KG1 (cell line): ENCODE results near the gene ATP8B1.
"Not testable (repeated sequence)": the region's sequence is repeated elsewhere in the genome, so short reads cannot be mapped to it uniquely, and the experiment has no call there.

Source experiments
- DNase-seq: peaks from one replicate; lab custom pipeline; 2025; lab: John Stamatoyannopoulos, UW

The ATP8B1 gene

GRCh38 chr18:57803103-57803969 lies at the start of gene ATP8B1:
Gene ATP8B1, minus strand, starts transcription at chr18:57803315. Its CDS starts 71,508 bp downstream, at chr18:57731807.
- DNase-seq, result no peak

DNA sequence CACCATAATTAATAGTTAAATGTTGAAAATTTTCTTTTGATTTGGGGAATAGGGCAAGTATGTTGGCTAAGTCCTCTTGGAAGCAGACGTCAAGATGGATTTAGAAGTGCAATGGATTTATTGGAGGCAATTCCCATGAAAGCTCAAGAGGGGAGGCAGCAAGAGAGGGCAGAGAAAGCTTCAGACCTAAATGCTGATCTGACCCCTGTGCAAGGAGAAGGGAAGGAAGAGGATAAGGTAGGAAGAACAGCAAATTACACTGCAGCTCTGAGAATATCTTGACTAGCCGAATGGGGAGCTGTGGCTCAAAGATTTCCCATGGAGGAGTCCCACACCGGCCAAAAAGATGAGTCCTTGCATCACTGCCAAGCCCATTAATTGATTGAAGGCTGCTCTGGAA lies 46.9 kb upstream of the ATP8B1 start:
- no peak for DNase-seq

- not testable (repeated sequence) for DNase-seq
Measured at GRCh38 chr18:57848374-57848773, 45.3 kb upstream of the ATP8B1 start.

DNA sequence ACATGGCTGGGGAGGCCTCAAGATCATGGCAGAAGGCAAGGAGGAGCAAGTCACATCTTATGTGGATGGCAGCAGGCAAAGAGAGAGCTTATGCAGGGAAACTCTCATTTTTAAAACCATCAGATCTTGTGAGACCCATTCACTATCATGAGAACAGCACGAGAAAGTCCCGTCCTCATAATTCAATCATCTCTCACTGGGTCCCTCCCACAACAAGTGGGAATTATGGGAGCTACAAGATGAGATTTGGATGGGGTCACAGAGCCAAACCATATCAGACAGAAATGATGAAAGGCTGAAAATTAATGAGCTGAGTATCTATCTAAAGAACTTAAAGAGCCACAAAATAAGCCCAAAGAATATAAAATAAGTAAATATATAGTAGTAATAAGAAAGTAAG lies 44.3 kb upstream of the ATP8B1 start:
- not testable (repeated sequence) for DNase-seq

DNA sequence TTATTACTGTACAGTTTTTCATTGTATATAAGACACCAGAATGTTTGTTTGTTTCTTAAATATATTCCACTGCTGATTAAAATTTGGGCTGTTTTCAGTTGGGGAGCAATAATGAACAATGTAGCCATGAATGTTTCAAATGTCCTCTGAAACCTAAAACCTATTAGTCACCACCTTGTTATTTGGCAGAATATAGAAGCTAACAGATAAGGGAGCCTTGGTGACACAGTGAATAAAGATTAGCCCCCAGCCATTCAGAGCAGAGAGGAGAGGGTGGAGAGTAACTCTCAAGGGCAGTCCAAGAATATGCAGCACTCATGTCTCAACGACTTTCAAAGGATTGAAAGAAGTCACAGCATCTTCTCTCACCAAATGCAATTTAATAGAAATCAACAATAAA lies 43.1 kb upstream of the ATP8B1 start:
- DNase-seq, result no peak

DNA sequence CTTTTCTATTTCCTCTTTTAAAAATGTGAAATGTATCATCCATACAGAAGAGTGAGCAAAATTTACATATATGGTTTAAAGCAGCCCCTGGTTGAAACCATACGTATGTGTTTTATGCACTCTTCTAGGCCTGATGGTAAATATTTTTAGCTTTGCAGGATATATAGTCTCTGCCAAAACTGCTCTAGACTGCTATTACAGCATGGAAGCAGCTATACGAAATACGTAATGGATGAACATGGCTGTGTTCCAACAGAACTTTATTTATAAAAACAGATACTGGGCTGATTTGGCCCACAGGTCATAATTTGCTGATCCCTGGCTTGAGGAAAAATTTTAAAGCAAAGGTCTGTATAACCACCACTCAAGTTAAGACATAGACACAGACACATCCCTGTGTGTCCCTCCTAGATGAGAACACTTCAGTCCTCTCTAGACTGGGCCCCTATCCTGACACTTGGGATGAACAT lies 42.5 kb upstream of the ATP8B1 start:
- DNase-seq, result no peak

GRCh38 chr18:57844319-57844718 lies 41.2 kb upstream of the ATP8B1 start:
- DNase-seq, result no peak

GRCh38 chr18:57843386-57843785 lies 40.3 kb upstream of the ATP8B1 start:
- no peak for DNase-seq

- no peak for DNase-seq
Measured at GRCh38 chr18:57841568-57841967, 38.5 kb upstream of the ATP8B1 start.

DNA sequence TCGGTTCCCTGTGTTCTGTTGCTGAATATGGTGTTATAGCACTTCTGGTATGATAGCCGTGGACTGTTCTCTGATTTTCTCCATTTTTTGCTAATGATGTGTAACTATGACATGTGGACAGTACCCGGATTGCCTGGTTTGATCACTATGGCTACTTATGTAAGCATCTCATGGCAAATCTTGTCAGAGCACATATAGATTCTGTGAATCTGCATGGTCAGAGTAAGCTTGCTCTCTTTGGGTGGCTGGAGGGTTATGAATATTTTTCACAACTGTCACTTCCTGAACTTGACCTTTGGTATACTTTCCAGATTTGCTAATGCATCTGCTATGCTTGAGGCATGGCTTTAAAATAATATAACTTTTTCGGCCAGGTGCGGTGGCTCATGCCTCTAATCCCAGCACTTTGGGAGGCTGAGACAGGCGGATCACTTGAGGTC lies 36.8 kb upstream of the ATP8B1 start:
- no peak for DNase-seq

GRCh38 chr18:57837917-57838548 lies 34.9 kb upstream of the ATP8B1 start:
- DNase-seq, result no peak

DNA sequence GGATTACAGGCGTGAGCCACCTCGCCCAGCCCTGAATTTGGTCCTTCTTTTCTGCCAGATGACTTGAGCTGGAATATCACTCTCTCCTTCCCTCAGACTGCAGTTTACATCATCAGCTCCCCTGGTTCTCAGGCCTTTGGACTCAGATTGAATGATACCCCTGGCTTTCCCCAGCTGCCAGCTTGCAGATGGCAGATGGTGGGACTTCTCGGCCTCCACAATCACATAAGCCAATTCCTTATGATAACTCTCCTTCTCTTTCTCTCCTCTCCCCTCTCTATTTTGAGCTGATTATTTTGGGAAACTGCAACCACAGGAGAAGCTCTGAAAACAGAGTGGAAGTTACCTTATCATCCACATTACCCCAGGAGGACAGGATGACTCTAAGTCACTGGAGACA lies 33.4 kb upstream of the ATP8B1 start:
- no peak for DNase-seq

DNA sequence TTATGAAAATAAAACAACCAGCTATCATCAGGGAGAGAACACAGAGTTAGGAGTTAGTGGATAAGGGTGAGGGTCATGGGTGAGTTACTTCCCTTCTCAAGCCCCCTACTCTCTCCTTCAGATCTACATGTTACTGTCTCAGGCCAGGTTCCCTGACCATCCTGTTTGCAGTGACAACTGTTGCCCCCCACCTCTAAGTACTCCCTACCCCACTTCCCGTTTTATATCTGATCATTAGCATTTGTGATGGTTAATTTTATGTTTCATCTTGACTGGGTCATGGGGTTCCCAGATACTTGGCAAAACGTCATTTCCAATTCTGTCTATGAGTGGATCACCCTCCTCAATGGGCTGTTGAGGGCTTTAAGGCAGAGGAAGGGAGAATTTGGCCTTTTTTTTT lies 32.8 kb upstream of the ATP8B1 start:
- no peak for DNase-seq

DNA sequence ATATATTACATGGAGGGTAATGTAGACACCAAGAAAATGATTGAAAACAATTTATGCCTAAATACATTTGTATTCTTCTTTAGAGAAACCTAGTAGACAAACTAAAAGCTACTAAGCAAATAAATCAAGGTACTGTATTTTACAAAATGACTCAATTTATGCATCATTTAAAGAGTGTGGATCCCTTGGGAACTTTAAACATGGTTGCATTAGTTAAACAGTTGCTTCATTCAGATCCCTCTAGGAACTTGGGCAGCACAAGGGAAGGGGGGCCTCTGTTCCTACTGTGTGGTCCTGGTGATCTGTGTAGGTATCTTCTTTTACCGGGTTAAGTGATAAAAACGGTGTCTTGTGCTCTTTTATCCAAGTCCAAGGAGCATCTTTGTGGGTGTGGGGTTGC lies 31.5 kb upstream of the ATP8B1 start:
- no peak for DNase-seq

DNA sequence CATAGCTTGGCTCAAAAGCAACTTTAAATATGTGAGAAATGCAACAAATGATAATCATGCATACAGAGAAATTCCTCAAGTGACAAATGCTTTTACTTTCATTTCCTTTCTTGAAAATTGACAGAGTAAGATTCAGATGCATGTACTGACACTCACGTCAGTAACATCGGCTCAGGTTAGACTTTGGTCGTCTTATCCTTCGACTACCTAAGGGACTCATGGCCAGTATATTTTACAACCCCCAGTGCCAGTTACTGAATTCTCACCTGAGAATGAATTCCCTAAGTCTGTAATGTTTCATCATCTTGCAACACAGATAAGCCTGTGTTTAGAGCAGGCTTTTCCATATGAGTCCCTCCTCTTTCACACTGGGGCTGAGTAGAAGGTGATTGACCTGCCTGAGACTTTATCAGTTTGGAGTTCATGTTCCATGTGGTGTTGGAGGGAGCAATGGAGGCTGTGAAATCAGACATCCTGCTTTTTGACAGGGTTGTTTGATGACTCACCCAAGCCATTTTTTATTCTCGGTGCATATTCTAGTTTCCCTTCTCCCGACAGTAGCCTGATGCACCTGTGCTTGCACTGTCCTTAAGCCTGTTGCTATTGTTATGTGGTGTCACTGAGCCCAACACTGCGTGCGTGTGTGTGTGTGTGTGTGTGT lies 30.5 kb upstream of the ATP8B1 start:
- DNase-seq, result no peak

DNA sequence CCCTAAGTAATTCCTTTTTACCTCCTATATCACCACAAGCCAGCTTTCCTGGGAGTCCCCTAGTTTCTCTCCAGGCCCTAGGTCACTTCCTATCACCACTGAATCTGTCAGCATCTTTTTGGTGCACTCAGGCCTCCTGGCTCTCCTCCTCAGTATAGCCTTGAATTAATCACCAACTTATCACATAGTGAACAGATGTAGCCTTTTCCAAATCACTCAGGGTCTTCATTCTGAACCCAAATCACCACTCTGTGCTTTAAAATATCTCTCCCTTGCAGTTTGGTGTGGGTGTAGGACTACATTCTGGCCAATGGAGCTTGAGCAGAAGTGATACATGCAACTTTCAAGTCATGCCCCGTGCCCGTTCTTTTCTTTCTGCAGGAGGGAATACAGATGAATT lies 29.6 kb upstream of the ATP8B1 start:
- no peak for DNase-seq

GRCh38 chr18:57831597-57832377 lies 28.7 kb upstream of the ATP8B1 start:
- peak; percentile 56 for DNase-seq

DNA sequence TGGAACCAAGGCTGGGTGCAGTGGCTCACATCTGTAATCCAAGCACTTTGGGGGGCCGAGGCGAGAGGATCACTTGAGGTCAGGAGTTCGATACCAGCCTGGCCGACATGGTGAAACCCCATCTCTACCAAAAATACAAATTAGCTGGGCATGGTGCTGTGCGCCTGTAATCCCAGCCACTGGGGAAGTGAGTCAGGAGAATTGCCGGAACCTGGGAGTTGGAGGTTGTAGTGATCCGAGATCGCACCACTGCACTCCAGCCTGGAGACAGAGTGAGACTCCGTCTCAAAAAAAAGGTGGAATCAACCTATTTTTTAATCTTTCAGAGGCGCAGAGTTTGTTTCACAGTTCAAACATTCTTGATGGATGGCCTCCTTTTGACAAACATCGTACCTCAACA lies 24.5 kb upstream of the ATP8B1 start:
- no peak for DNase-seq

DNA sequence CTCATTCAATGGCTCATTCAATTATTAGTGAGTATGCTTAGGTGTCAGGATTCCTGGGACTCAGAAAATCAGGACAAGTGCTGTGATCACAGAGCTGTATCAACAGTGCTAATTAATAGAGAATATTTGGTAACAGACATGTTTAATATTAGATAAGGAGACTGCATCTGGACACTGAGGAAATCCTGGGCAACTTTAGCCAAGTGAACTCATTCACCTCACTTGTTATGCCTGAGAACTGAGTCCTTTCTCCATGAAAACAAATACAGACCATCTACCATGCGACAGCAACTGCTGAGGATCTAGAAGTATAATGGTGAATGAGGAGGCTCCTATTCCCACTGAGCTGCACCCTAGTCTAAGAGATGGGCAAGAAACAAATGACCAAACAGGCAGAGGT lies 23.1 kb upstream of the ATP8B1 start:
- no peak for DNase-seq

DNA sequence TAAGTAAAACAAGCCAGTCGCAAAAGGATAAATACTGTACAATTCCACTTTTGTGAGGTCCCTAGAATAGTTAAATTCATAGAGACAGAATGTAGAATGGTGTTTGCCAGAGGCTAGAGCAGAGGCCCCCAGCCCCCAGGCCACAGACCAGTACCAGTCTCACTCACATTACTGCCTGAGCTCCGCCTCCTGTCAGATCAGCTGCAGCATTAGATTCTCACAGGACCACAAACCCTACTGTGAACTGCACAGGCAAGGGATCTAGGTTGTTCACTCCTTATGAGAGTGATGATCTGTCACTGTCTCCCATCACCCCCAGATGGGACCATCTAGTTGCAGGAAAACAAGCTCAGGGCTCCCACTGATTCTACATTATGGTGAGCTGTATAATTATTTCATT lies 17.5 kb upstream of the ATP8B1 start:
- not testable (repeated sequence) for DNase-seq

DNA sequence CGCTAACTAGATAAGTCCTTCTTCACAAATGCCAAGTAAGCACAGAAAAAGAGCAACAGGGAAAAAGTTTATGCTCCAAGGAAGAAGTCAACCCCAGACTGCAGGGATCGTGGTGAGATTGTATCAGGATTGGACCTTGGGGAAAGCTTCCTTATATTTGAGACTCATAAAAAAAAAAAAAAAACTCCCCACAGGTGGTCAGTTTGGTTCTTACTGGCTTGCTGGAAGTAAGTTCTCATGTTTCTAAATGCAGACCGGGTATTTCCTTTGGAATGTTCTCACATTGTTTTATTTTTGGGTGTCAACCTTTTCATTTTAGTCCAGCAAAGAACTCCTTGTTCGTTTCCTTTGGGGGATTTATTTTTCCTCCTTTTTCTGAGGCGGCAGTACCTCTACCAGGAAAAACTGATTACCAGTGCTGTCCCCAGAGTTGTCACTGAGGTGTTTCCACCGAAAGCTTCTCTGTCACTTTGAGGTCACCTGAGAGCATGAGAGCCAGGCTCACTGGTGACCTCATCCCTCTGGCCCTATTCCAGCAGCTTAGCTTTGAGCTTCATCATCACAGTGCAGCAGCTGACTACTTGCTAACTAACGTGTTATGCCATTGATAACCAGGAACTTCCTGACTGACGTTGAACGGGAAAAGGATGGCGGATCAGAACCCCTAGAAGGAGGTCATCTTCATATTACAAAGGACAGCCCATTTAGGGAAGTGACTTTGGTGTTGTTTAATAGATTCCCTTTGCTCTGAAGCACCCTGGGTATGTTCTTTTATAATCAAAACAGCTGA lies 16.8 kb upstream of the ATP8B1 start:
- DNase-seq, result no peak
